CD14-positive monocyte (primary cell): ENCODE results near the gene CHRNB1. TPM values are rescaled to one million over a fixed set of nuclear protein-coding genes. Genes with fewer than 3 reads are reported as not detected.
A peak's percentile ranks its signal among the peaks of the same experiment; 100 is the strongest.

Experiments used
- DNase-seq, 3 donors: peaks; one replicate each; pipeline ENCODE4 v3.0.0-alpha.2; 2011 to 2022
- H2AFZ ChIP-seq: 2 replicates; pipeline ENCODE4 v1.6.0; 2012; ENCODE audit warnings: mild to moderate bottlenecking, low read depth, low read length, inconsistent platforms; ENCODE audit not compliant: insufficient read depth, poor library complexity, severe bottlenecking
- H3K27ac ChIP-seq, 2 donors: 1 replicate in 1 of 2; 2 replicates in 1 of 2; pipeline ENCODE4 v1.5.1; 2012 to 2013; ENCODE audit warnings: low read length in 2 of 2, control low read depth in 1 of 2, inconsistent platforms in 1 of 2, low read depth in 1 of 2, mild to moderate bottlenecking in 1 of 2
- H3K27me3 ChIP-seq, 2 donors: one replicate each; pipeline versions ENCODE4 v1.6.0 to v1.6.1; 2011 to 2013; ENCODE audit warnings: low read length in 2 of 2; ENCODE audit not compliant: control insufficient read depth in 2 of 2, insufficient read depth in 2 of 2
- H3K36me3 ChIP-seq, 2 donors: replicated peaks in 1 of 2; 1 replicate in 1 of 2; 2 replicates in 1 of 2; pipeline versions ENCODE4 v1.5.1 to v1.6.1; 2012 to 2013; ENCODE audit warnings: low read length in 2 of 2, control low read depth in 1 of 2, inconsistent platforms in 1 of 2, mild to moderate bottlenecking in 1 of 2; ENCODE audit not compliant: insufficient read depth in 2 of 2, control insufficient read depth in 1 of 2
- H3K4me1 ChIP-seq, 2 donors: 1 replicate in 1 of 2; 2 replicates in 1 of 2; pipeline versions ENCODE4 v1.5.1 to v1.6.1; 2012 to 2013; ENCODE audit warnings: low read length in 2 of 2, control low read depth in 1 of 2, inconsistent platforms in 1 of 2, mild to moderate bottlenecking in 1 of 2, moderate library complexity in 1 of 2; ENCODE audit not compliant: insufficient read depth in 2 of 2, control insufficient read depth in 1 of 2
- H3K4me2 ChIP-seq: replicated peaks from 2 replicates; pipeline ENCODE3; 2012; ENCODE audit warnings: low read length, moderate library complexity, mild to moderate bottlenecking; ENCODE audit not compliant: poor library complexity, severe bottlenecking; ENCODE audit errors: extremely low read depth
- H3K4me3 ChIP-seq, 3 experiments: fragments of 200-600 bp in 1 of 3; sonication (generic) in 1 of 3; replicated peaks in 1 of 3; 1 replicate in 2 of 3; 2 replicates in 1 of 3; pipeline ENCODE4 v1.5.1; 2011 to 2013; ENCODE audit warnings: low read length in 3 of 3, mild to moderate bottlenecking in 3 of 3, control low read depth in 2 of 3, low read depth in 2 of 3, inconsistent platforms in 1 of 3, moderate library complexity in 1 of 3
- H3K79me2 ChIP-seq: 2 replicates; pipeline ENCODE4 v1.6.0; 2012; ENCODE audit warnings: mild to moderate bottlenecking, control low read depth, inconsistent platforms, low read length, moderate library complexity; ENCODE audit not compliant: insufficient read depth
- H3K9ac ChIP-seq: 2 replicates; pipeline ENCODE4 v1.6.0; 2017; ENCODE audit warnings: low read length, mild to moderate bottlenecking; ENCODE audit not compliant: insufficient read depth, poor library complexity, severe bottlenecking
- H3K9me3 ChIP-seq, 2 donors: replicated peaks in 1 of 2; 1 replicate in 1 of 2; 2 replicates in 1 of 2; pipeline versions ENCODE4 v1.5.1 to v1.6.1; 2012 to 2013; ENCODE audit warnings: low read length in 2 of 2, control low read depth in 1 of 2; ENCODE audit not compliant: control insufficient read depth in 1 of 2, insufficient read depth in 1 of 2
- H4K20me1 ChIP-seq: 2 replicates; pipeline ENCODE4 v1.6.0; 2012; ENCODE audit warnings: mild to moderate bottlenecking, low read length, control low read depth, moderate library complexity; ENCODE audit not compliant: insufficient read depth
- H3K27ac Mint-ChIP-seq, 7 donors: one replicate each; pipeline ENCODE4 v1.8.0; 2020; ENCODE audit warnings: mild to moderate bottlenecking in 7 of 7, mixed read lengths in 7 of 7, moderate library complexity in 6 of 7, inconsistent platforms in 2 of 7
- H3K27me3 Mint-ChIP-seq, 3 donors: one replicate each; pipeline ENCODE4 v1.8.0; 2021 to 2022; ENCODE audit warnings: low read depth in 3 of 3, mild to moderate bottlenecking in 3 of 3, mixed read lengths in 3 of 3, moderate library complexity in 3 of 3, inconsistent platforms in 1 of 3
- H3K36me3 Mint-ChIP-seq, 2 donors: one replicate each; pipeline ENCODE4 v1.8.0; 2020; ENCODE audit warnings: mixed read lengths in 2 of 2, inconsistent platforms in 1 of 2, mild to moderate bottlenecking in 1 of 2
- H3K4me1 Mint-ChIP-seq: one replicate; pipeline ENCODE4 v1.8.0; 2020; ENCODE audit warnings: mild to moderate bottlenecking, mixed read lengths
- H3K4me3 Mint-ChIP-seq, 2 donors: one replicate each; pipeline ENCODE4 v1.8.0; 2020; ENCODE audit warnings: mild to moderate bottlenecking in 2 of 2, mixed read lengths in 2 of 2, moderate library complexity in 1 of 2
- H3K9me3 Mint-ChIP-seq, 7 donors: one replicate each; pipeline ENCODE4 v1.8.0; 2020 to 2022; ENCODE audit warnings: mixed read lengths in 7 of 7, mild to moderate bottlenecking in 6 of 7, moderate library complexity in 6 of 7, inconsistent platforms in 2 of 7
- CTCF ChIP-seq: fragments of 200-600 bp; IDR thresholded peaks from one replicate; pipeline ENCODE4 v1.8.0; 2022; ENCODE audit warnings: antibody characterized with exemption, mild to moderate bottlenecking
- WGBS: methylation state at CpG from one replicate; pipeline ENCODE4 v1.1.5; 2013; ENCODE audit warnings: missing lambda C conversion rate; ENCODE audit not compliant: insufficient coverage; 5-methylcytosine and 5-hydroxymethylcytosine counted together
- intact Hi-C, 2 donors: fragments of 100-400 bp; cut with micrococcal nuclease; formaldehyde crosslinking; loops; one replicate each; pipeline versions ENCODE4 v1.15.0 to v1.15.1; 2023
- polyA plus RNA-seq, 3 donors: library from polyadenylated mRNA; depleted of rRNA in 1 of 3; unstranded in 2 of 3; stranded (reverse) in 1 of 3; fragments of 300-500 nt in 2 of 3; fragments of >200 nt in 1 of 3; fragmentation: Illumina TruSeq in 2 of 3; gene quantifications; 1 replicate in 2 of 3; 2 replicates in 1 of 3; pipeline ENCODE4 v1.2.3, GENCODE V29; 2012 to 2021

CHRNB1 gene
- polyA plus RNA-seq, 3 donors, result 9.3 to 15.7 (median 14.7) TPM

- H3K36me3 ChIP-seq, result peaks cover 26 to 63% of the 10 kb centered on the region in 2 donors
- H3K36me3 Mint-ChIP-seq, result peaks cover 60 to 65% of the 10 kb centered on the region in 2 donors
- H3K27me3 Mint-ChIP-seq, result peaks cover 0 to 5% (median 0%) of the 10 kb centered on the region in 3 donors
- H3K9me3 ChIP-seq, result no peaks in the 10 kb centered on the region
- no peak overlapping the region for H3K4me2 ChIP-seq
- no peak for DNase-seq
- no peak for TF ChIP-seq CTCF
- H3K4me3 Mint-ChIP-seq, result no peak overlapping the region
- no peak overlapping the region for H3K4me3 ChIP-seq
- H3K79me2 ChIP-seq, result peaks cover 96% of the 10 kb centered on the region
- H3K27me3 ChIP-seq, result no peaks in the 10 kb centered on the region
- H3K9ac ChIP-seq, result no peak overlapping the region
- no peak overlapping the region for H2AFZ ChIP-seq
- intact Hi-C loops, result no loop called here
- peaks cover 7 to 21% of the 10 kb centered on the region in 2 donors for H3K4me1 ChIP-seq
- H3K4me1 Mint-ChIP-seq, result peaks cover 46% of the 10 kb centered on the region
- 100% methylated on average over 1 of the region's 1 CpG for WGBS
- H4K20me1 ChIP-seq, result peaks cover 100% of the 10 kb centered on the region
- peak overlapping the region in 2 of 7 donors; percentile 7 to 48 for H3K27ac Mint-ChIP-seq
- H3K27ac ChIP-seq, result no peak overlapping the region
- no peaks in the 10 kb centered on the region for H3K9me3 Mint-ChIP-seq
These were observed 46.7 kb downstream of the CHRNB1 start for GRCh38 chr17:7491583-7491982.

DNA sequence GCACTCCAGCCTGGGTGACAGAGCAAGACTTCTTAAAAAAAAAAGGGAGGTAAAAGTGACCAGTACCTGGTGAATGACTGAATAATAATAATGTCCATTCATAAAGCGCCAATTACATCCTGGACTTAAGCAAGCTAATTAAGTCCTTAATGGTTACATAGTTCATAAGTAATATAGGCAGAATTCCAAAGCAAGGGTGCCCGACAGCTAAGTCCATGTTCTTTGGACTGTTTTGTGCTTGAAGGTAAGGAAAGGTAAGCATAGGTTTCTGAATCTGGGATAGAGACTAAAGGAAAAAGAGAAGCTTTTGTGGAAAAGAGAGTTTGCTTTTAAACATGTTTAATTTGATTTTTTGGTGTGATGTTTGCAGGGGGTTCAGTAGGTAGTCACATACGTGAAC is 49.1 kb downstream of the CHRNB1 start:
- H3K36me3 Mint-ChIP-seq, result peaks cover 74 to 78% of the 10 kb centered on the region in 2 donors
- Histone ChIP-seq H2AFZ (no peak overlapping the region), H3K4me2 (no peak overlapping the region), H3K27ac (no peak overlapping the region), H3K4me3 (no peak overlapping the region), H3K36me3 (peaks cover 49 to 79% of the 10 kb centered on the region in 2 donors), H3K4me1 (no peaks in the 10 kb centered on the region), H3K9ac (no peak overlapping the region), H4K20me1 (peaks cover 96% of the 10 kb centered on the region), H3K27me3 (no peaks in the 10 kb centered on the region), H3K79me2 (peaks cover 75% of the 10 kb centered on the region), H3K9me3 (no peaks in the 10 kb centered on the region)
- intact Hi-C loops, result no loop called here
- no peak for DNase-seq
- no peak overlapping the region for H3K4me3 Mint-ChIP-seq
- H3K27ac Mint-ChIP-seq, result peak overlapping the region in 3 of 7 donors; percentile 29 to 70 (median 41)
- TF ChIP-seq CTCF, result no peak
- H3K9me3 Mint-ChIP-seq, result no peaks in the 10 kb centered on the region
- 100% methylated on average over 2 of the region's 3 CpGs for WGBS
- H3K27me3 Mint-ChIP-seq, result peaks cover 0 to 4% (median 0%) of the 10 kb centered on the region in 3 donors
- peaks cover 25% of the 10 kb centered on the region for H3K4me1 Mint-ChIP-seq
